HEK293 (cell line): ENCODE measurements around the gene APOBEC3C.
A peak's percentile ranks its signal among the peaks of the same experiment; 100 is the strongest.

ENCODE experiments used
- CTCF ChIA-PET: fragments of 350-600 bp; formaldehyde crosslinking; extraction: SDS; loops from one replicate; lab custom pipeline; 2021; ENCODE audit warnings: antibody characterized with exemption; lab: Yijun Ruan, JAX
- POLR2A ChIA-PET: fragments of 300-600 bp; formaldehyde crosslinking; extraction: SDS; loops from one replicate; lab custom pipeline; 2020; ENCODE audit warnings: antibody characterized with exemption, inconsistent platforms; lab: Yijun Ruan, JAX
- H3K27ac ChIP-seq: fragments of 200-500 bp; sonication (Bioruptor generic); 2 replicates; pipeline ENCODE4 v1.5.1; 2014; ENCODE audit warnings: low read depth, low read length, control low read depth, inconsistent platforms; ENCODE audit errors: extremely low read depth
- H3K36me3 ChIP-seq, 2 experiments: fragments of 200-500 bp in 1 of 2; sonication (Bioruptor generic) in 1 of 2; 1 replicate in 1 of 2; 2 replicates in 1 of 2; pipeline ENCODE4 v1.5.1; 2014 to 2017; ENCODE audit warnings: inconsistent platforms in 2 of 2, low read length in 2 of 2; ENCODE audit not compliant: control insufficient read depth in 2 of 2, insufficient read depth in 1 of 2
- H3K4me1 ChIP-seq: fragments of 200-500 bp; sonication (Bioruptor generic); 2 replicates; pipeline ENCODE4 v1.5.1; 2014; ENCODE audit warnings: mild to moderate bottlenecking, low read length, inconsistent platforms; ENCODE audit not compliant: control insufficient read depth, insufficient read depth
- H3K4me3 ChIP-seq: 2 replicates; pipeline ENCODE4 v1.5.1; 2011; ENCODE audit warnings: low read depth, mild to moderate bottlenecking, control low read depth, low read length, moderate library complexity
- H3K9me3 ChIP-seq: fragments of 200-500 bp; sonication (Bioruptor generic); 2 replicates; pipeline ENCODE4 v1.5.1; 2014; ENCODE audit warnings: low read depth, low read length, inconsistent platforms; ENCODE audit not compliant: control insufficient read depth, insufficient read depth
- MEIS1 ChIP-seq: sonication (generic); formaldehyde crosslinking; IDR thresholded peaks from 2 replicates; pipeline ENCODE4 v1.8.1; 2022; ENCODE audit warnings: missing genetic modification reagents, mild to moderate bottlenecking, borderline replicate concordance
- WT1 ChIP-seq: fragments of 450-650 bp; formaldehyde crosslinking; IDR thresholded peaks from 2 replicates; pipeline ENCODE4 v1.5.1; 2016; ENCODE audit warnings: missing biosample characterization, missing genetic modification characterization
- ZBTB17 ChIP-seq: fragments of 450-650 bp; formaldehyde crosslinking; IDR thresholded peaks from 2 replicates; pipeline ENCODE4 v1.5.1; 2016; ENCODE audit warnings: missing biosample characterization, missing genetic modification characterization
- ZNF248 ChIP-seq: fragments of 450-650 bp; formaldehyde crosslinking; IDR thresholded peaks from 2 replicates; pipeline ENCODE4 v1.5.1; 2017; ENCODE audit warnings: missing biosample characterization, missing genetic modification characterization
- ZNF302 ChIP-seq: fragments of 450-650 bp; formaldehyde crosslinking; IDR thresholded peaks from 2 replicates; pipeline ENCODE4 v1.5.1; 2016; ENCODE audit warnings: missing biosample characterization, missing genetic modification characterization, low read depth
- ZNF341 ChIP-seq: fragments of 450-650 bp; formaldehyde crosslinking; IDR thresholded peaks from 2 replicates; pipeline ENCODE4; 2016; ENCODE audit warnings: low read depth, missing biosample characterization, missing genetic modification characterization
- ZNF48 ChIP-seq: fragments of 450-650 bp; formaldehyde crosslinking; IDR thresholded peaks from 2 replicates; pipeline ENCODE4 v1.5.1; 2016; ENCODE audit warnings: missing biosample characterization, missing genetic modification characterization
- TF ChIP-seq, protein P1 (sequence below): fragments of 450-650 bp; formaldehyde crosslinking; IDR thresholded peaks from 2 replicates; pipeline ENCODE4 v1.5.1; 2017; ENCODE audit warnings: missing biosample characterization, missing genetic modification characterization
- TF ChIP-seq, protein P2 (sequence below): fragments of 450-650 bp; formaldehyde crosslinking; IDR thresholded peaks from 2 replicates; pipeline ENCODE4 v1.5.1; 2016; ENCODE audit warnings: missing biosample characterization, missing genetic modification characterization, borderline replicate concordance
- TF ChIP-seq, protein P3 (sequence below): fragments of 450-650 bp; formaldehyde crosslinking; IDR thresholded peaks from 2 replicates; pipeline ENCODE4 v1.5.1; 2017; ENCODE audit warnings: missing biosample characterization, missing genetic modification characterization
- TF ChIP-seq, protein P4 (sequence below): fragments of 450-650 bp; formaldehyde crosslinking; IDR thresholded peaks from 2 replicates; pipeline ENCODE4 v1.5.1; 2016; ENCODE audit warnings: missing biosample characterization, missing genetic modification characterization

APOBEC3C gene

DNA sequence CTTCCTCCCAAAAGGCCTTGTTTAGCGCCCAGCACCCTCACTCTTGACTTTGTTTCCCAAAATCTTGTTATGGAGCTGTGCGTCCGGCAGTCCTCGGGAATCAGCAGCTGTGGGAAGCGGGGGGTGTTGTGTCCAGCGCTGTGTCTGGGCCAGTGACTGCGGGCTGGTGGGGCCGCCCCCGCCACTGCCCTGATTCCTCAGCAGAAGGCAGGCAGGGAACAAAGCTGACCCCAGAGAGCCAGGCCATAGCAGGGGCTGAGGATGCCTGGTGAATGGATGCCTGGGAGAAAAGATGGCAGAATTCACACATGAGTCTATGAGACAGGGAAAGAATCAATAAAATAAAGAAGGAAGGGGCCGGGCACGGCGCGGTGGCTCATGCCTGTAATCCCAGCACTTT, 2.5 kb downstream of the APOBEC3C start:
- no peak overlapping the region for H3K4me3 ChIP-seq
- no peaks in the 10 kb centered on the region for H3K4me1 ChIP-seq
- ChIA-PET CTCF (interaction anchor here (0.6 to 1.2 kb wide), 4 partner anchors 10 to 97 kb away, joined by 3 to 4 read pairs (median 3); no protein-coding TSS in a partner anchor), POLR2A (interaction anchor here (1.2 kb wide), 1 partner anchor 295 kb away, joined by 3 read pairs; no protein-coding TSS in a partner anchor)
- peaks cover 0 to 17% of the 10 kb centered on the region in 2 experiments; a peak in 2 of 3 replicates for H3K36me3 ChIP-seq
- H3K27ac ChIP-seq, result no peak overlapping the region
- TF ChIP-seq, protein P1, sequence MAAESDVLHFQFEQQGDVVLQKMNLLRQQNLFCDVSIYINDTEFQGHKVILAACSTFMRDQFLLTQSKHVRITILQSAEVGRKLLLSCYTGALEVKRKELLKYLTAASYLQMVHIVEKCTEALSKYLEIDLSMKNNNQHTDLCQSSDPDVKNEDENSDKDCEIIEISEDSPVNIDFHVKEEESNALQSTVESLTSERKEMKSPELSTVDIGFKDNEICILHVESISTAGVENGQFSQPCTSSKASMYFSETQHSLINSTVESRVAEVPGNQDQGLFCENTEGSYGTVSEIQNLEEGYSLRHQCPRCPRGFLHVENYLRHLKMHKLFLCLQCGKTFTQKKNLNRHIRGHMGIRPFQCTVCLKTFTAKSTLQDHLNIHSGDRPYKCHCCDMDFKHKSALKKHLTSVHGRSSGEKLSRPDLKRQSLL (tag by site-specific recombination), result no peak
- peak; percentile 97 for TF ChIP-seq ZBTB17
- no peaks in the 10 kb centered on the region for H3K9me3 ChIP-seq

- POLR2A ChIA-PET, result no interaction called here
- CTCF ChIA-PET, result interaction anchor here (1.2 kb wide), 1 partner anchor 15 kb away, joined by 3 read pairs; no protein-coding TSS in a partner anchor
These were observed 3.7 kb downstream of the APOBEC3C start for GRCh38 chr22:39017596-39018365.

More at GRCh38 chr22:39017596-39018365, 3.7 kb downstream of the APOBEC3C start:
- Histone ChIP-seq H3K9me3 (no peaks in the 10 kb centered on the region), H3K4me1 (no peaks in the 10 kb centered on the region), H3K27ac (no peak overlapping the region), H3K36me3 (peaks cover 0 to 17% of the 10 kb centered on the region in 2 experiments; a peak in 2 of 3 replicates), H3K4me3 (no peak overlapping the region)
- no peak for TF ChIP-seq ZNF341 (tag by site-specific recombination)
- TF ChIP-seq, protein P2, sequence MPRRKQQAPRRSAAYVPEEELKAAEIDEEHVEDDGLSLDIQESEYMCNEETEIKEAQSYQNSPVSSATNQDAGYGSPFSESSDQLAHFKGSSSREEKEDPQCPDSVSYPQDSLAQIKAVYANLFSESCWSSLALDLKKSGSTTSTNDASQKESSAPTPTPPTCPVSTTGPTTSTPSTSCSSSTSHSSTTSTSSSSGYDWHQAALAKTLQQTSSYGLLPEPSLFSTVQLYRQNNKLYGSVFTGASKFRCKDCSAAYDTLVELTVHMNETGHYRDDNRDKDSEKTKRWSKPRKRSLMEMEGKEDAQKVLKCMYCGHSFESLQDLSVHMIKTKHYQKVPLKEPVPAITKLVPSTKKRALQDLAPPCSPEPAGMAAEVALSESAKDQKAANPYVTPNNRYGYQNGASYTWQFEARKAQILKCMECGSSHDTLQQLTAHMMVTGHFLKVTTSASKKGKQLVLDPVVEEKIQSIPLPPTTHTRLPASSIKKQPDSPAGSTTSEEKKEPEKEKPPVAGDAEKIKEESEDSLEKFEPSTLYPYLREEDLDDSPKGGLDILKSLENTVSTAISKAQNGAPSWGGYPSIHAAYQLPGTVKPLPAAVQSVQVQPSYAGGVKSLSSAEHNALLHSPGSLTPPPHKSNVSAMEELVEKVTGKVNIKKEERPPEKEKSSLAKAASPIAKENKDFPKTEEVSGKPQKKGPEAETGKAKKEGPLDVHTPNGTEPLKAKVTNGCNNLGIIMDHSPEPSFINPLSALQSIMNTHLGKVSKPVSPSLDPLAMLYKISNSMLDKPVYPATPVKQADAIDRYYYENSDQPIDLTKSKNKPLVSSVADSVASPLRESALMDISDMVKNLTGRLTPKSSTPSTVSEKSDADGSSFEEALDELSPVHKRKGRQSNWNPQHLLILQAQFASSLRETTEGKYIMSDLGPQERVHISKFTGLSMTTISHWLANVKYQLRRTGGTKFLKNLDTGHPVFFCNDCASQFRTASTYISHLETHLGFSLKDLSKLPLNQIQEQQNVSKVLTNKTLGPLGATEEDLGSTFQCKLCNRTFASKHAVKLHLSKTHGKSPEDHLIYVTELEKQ (tag by site-specific recombination), result no peak
- no peak for TF ChIP-seq ZNF48 (tag by site-specific recombination)
- TF ChIP-seq ZNF248 (tag by site-specific recombination), result no peak
- TF ChIP-seq WT1 (tag by site-specific recombination), result no peak
- TF ChIP-seq, protein P3, sequence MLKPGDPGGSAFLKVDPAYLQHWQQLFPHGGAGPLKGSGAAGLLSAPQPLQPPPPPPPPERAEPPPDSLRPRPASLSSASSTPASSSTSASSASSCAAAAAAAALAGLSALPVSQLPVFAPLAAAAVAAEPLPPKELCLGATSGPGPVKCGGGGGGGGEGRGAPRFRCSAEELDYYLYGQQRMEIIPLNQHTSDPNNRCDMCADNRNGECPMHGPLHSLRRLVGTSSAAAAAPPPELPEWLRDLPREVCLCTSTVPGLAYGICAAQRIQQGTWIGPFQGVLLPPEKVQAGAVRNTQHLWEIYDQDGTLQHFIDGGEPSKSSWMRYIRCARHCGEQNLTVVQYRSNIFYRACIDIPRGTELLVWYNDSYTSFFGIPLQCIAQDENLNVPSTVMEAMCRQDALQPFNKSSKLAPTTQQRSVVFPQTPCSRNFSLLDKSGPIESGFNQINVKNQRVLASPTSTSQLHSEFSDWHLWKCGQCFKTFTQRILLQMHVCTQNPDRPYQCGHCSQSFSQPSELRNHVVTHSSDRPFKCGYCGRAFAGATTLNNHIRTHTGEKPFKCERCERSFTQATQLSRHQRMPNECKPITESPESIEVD (tag by site-specific recombination), result no peak
- TF ChIP-seq ZNF302 (tag by site-specific recombination), result no peak
- TF ChIP-seq, protein P4, sequence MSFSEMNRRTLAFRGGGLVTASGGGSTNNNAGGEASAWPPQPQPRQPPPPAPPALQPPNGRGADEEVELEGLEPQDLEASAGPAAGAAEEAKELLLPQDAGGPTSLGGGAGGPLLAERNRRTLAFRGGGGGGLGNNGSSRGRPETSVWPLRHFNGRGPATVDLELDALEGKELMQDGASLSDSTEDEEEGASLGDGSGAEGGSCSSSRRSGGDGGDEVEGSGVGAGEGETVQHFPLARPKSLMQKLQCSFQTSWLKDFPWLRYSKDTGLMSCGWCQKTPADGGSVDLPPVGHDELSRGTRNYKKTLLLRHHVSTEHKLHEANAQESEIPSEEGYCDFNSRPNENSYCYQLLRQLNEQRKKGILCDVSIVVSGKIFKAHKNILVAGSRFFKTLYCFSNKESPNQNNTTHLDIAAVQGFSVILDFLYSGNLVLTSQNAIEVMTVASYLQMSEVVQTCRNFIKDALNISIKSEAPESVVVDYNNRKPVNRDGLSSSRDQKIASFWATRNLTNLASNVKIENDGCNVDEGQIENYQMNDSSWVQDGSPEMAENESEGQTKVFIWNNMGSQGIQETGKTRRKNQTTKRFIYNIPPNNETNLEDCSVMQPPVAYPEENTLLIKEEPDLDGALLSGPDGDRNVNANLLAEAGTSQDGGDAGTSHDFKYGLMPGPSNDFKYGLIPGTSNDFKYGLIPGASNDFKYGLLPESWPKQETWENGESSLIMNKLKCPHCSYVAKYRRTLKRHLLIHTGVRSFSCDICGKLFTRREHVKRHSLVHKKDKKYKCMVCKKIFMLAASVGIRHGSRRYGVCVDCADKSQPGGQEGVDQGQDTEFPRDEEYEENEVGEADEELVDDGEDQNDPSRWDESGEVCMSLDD, result no peak
- no peak for TF ChIP-seq MEIS1 (CRISPR knock-in tag)
